Fibroblast of lung (primary cell): ENCODE data around the gene IL21R. TPM values are rescaled to one million over a fixed set of nuclear protein-coding genes. Genes with fewer than 3 reads are reported as not detected.

Experiments
- DNase-seq, 2 donors: peaks; one replicate each; pipeline versions ENCODE4 v3.0.0 to v3.0.0-alpha.2; 2010; ENCODE audit warnings: low read depth in 2 of 2
- H2AFZ ChIP-seq: 2 replicates; pipeline ENCODE4 v1.5.1; 2012; ENCODE audit warnings: low read length, control low read depth, inconsistent platforms
- H3K27ac ChIP-seq: 2 replicates; pipeline ENCODE4 v1.5.1; 2011; ENCODE audit warnings: low read length, control low read depth; ENCODE audit not compliant: insufficient read depth
- H3K27me3 ChIP-seq: 2 replicates; pipeline ENCODE4 v1.5.1; 2011; ENCODE audit warnings: mild to moderate bottlenecking, low read length; ENCODE audit not compliant: control insufficient read depth, insufficient read depth
- H3K36me3 ChIP-seq: 2 replicates; pipeline ENCODE4 v1.5.1; 2011; ENCODE audit warnings: low read length; ENCODE audit not compliant: control insufficient read depth, insufficient read depth
- H3K4me1 ChIP-seq: 2 replicates; pipeline ENCODE4 v1.5.1; 2011; ENCODE audit warnings: low read length; ENCODE audit not compliant: control insufficient read depth, insufficient read depth; ENCODE audit errors: extremely low read depth
- H3K4me2 ChIP-seq: 2 replicates; pipeline ENCODE4 v1.5.1; 2011; ENCODE audit warnings: low read length, control low read depth; ENCODE audit not compliant: insufficient read depth; ENCODE audit errors: extremely low read depth
- H3K4me3 ChIP-seq, 4 experiments: fragments of 200-600 bp in 1 of 4; sonication (generic) in 1 of 4; replicated peaks in 1 of 4; 2 replicates each; pipeline ENCODE4 v1.5.1; 2011 to 2016; ENCODE audit warnings: low read length in 4 of 4, low read depth in 3 of 4, mild to moderate bottlenecking in 3 of 4, control low read depth in 2 of 4, inconsistent platforms in 1 of 4, mixed read lengths in 1 of 4; ENCODE audit not compliant: insufficient read depth in 1 of 4; ENCODE audit errors: control extremely low read depth in 1 of 4
- H3K79me2 ChIP-seq: 2 replicates; pipeline ENCODE4 v1.5.1; 2012; ENCODE audit warnings: mild to moderate bottlenecking, low read length, inconsistent platforms; ENCODE audit not compliant: control insufficient read depth, insufficient read depth
- H3K9ac ChIP-seq: 2 replicates; pipeline ENCODE4 v1.5.1; 2011; ENCODE audit warnings: mild to moderate bottlenecking, low read length, control low read depth; ENCODE audit not compliant: insufficient read depth
- H3K9me3 ChIP-seq: 2 replicates; pipeline ENCODE4 v1.5.1; 2012; ENCODE audit warnings: low read depth, low read length; ENCODE audit not compliant: control insufficient read depth, insufficient read depth
- H4K20me1 ChIP-seq: 2 replicates; pipeline ENCODE4 v1.5.1; 2011; ENCODE audit warnings: low read length; ENCODE audit not compliant: control insufficient read depth, insufficient read depth; ENCODE audit errors: extremely low read depth
- CTCF ChIP-seq, 2 donors: IDR thresholded peaks in 1 of 2; conservative IDR thresholded peaks in 1 of 2; 1 replicate in 1 of 2; 2 replicates in 1 of 2; pipeline ENCODE4 v1.5.1; 2011 to 2012; ENCODE audit warnings: low read length in 2 of 2, control low read depth in 1 of 2, inconsistent platforms in 1 of 2, low read depth in 1 of 2, mild to moderate bottlenecking in 1 of 2
- EZH2 ChIP-seq: IDR thresholded peaks from 2 replicates; pipeline ENCODE4 v1.5.1; 2012; ENCODE audit warnings: low read length, control low read depth, mild to moderate bottlenecking; ENCODE audit errors: missing control alignments
- polyA plus RNA-seq, 2 donors: library from polyadenylated mRNA; depleted of rRNA in 1 of 2; stranded (reverse) in 1 of 2; unstranded in 1 of 2; fragments of >200 nt; gene quantifications; 2 replicates each; pipeline ENCODE4 v1.2.1, GENCODE V29; 2011 to 2012; ENCODE audit warnings: missing spikeins in 1 of 2
- total RNA-seq: library from RNA; depleted of rRNA; stranded (reverse); fragments of >200 nt; gene quantifications from 2 replicates; pipeline ENCODE4 v1.2.1, GENCODE V29; 2014

Gene IL21R
- total and polyA plus RNA-seq, 2 donors (not counting 1 experiment from before 2014, with no cell fraction given), result 0.95 to 7.4 TPM

GRCh38 chr16:27428026-27428785 is 26.2 kb downstream of the IL21R start:
- H3K9me3 ChIP-seq, result no peaks in the 10 kb centered on the region
- H3K27ac ChIP-seq, result no peak overlapping the region
- no peak overlapping the region for H3K4me3 ChIP-seq
- no peak for DNase-seq
- TF ChIP-seq EZH2 (no peak), CTCF (conservative IDR thresholded peaks at IDR 0.05 in 1 of 2, IDR thresholded peaks at IDR 0.05 in 1 of 2; ENCODE audit: low read depth in 1 of 2, low read length in 2 of 2) (no peak)
- H3K36me3 ChIP-seq, result no peaks in the 10 kb centered on the region
- H4K20me1 ChIP-seq, result no peaks in the 10 kb centered on the region
- H3K9ac ChIP-seq, result no peak overlapping the region
- no peak overlapping the region for H2AFZ ChIP-seq
- no peaks in the 10 kb centered on the region for H3K79me2 ChIP-seq
- H3K27me3 ChIP-seq, result no peaks in the 10 kb centered on the region
- H3K4me1 ChIP-seq, result peaks cover 6% of the 10 kb centered on the region
- H3K4me2 ChIP-seq, result no peak overlapping the region

- TF ChIP-seq EZH2, result no peak
- no peak for TF ChIP-seq CTCF (conservative IDR thresholded peaks at IDR 0.05 in 1 of 2, IDR thresholded peaks at IDR 0.05 in 1 of 2; ENCODE audit: low read depth in 1 of 2, low read length in 2 of 2)
- no peaks in the 10 kb centered on the region for H4K20me1 ChIP-seq
- H3K9me3 ChIP-seq, result no peaks in the 10 kb centered on the region
- peaks cover 6% of the 10 kb centered on the region for H3K4me1 ChIP-seq
- H3K27me3 ChIP-seq, result no peaks in the 10 kb centered on the region
- H3K36me3 ChIP-seq, result no peaks in the 10 kb centered on the region
- H3K4me3 ChIP-seq, result no peak overlapping the region
- H3K9ac ChIP-seq, result no peak overlapping the region
- no peak for DNase-seq
- no peak overlapping the region for H3K4me2 ChIP-seq
- no peaks in the 10 kb centered on the region for H3K79me2 ChIP-seq
- no peak overlapping the region for H3K27ac ChIP-seq
- no peak overlapping the region for H2AFZ ChIP-seq
Observed at GRCh38 chr16:27429330-27429871, 27.4 kb downstream of the IL21R start.

DNA sequence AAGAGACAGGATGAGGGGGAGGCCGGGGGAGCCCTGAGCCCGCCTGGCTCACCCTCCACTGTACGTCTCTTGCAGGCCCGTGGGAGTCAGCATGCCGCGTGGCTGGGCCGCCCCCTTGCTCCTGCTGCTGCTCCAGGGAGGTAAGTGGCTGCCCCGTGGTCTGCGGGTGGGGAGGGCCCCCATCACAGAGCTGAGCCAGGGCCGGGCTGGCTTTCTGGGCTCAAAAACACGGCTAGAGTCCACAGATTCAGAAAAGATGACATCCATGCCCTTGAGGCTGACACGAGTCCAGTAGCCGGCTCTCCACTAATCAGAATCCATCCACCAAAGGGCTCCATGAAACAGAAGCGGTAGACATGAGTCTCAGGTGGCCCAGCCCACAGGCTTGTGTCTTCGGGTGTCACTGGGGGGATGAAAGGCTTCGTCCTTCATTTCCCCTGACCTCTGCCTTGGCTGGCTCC is 28.0 kb downstream of the IL21R start:
- Histone ChIP-seq H3K9me3 (no peaks in the 10 kb centered on the region), H3K79me2 (no peaks in the 10 kb centered on the region), H3K27me3 (no peaks in the 10 kb centered on the region), H2AFZ (no peak overlapping the region), H4K20me1 (no peaks in the 10 kb centered on the region), H3K27ac (no peak overlapping the region), H3K4me2 (no peak overlapping the region), H3K9ac (no peak overlapping the region), H3K4me1 (peaks cover 6% of the 10 kb centered on the region), H3K4me3 (no peak overlapping the region), H3K36me3 (no peaks in the 10 kb centered on the region)
- DNase-seq, result no peak
- TF ChIP-seq CTCF (conservative IDR thresholded peaks at IDR 0.05 in 1 of 2, IDR thresholded peaks at IDR 0.05 in 1 of 2; ENCODE audit: low read depth in 1 of 2, low read length in 2 of 2), result no peak
- no peak for TF ChIP-seq EZH2
